ENCODE measurements around the gene DCC.

The DCC gene

DNA sequence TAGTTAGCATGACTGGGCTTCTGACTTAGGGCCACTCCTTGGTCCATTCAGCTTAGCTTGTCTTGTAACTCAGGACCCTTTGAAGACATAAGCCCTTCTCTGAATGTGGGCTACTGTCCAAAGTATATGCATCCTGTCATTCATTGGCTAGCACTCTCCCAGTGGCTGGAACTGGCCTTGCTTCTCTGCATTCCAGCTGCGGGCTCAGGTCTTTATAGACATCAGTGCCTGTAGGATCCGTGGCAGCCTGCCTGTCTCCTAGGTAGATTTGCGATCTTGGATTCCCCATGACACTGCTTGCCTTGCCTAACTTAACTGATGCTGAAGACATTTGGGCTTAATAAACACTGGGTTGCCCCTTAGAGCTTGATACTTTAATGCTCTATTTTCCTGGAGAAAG, 170.1 kb downstream of the DCC start:
- DNase-seq (ENCODE audit: low read depth in 2 of 2) = no peak

DNA sequence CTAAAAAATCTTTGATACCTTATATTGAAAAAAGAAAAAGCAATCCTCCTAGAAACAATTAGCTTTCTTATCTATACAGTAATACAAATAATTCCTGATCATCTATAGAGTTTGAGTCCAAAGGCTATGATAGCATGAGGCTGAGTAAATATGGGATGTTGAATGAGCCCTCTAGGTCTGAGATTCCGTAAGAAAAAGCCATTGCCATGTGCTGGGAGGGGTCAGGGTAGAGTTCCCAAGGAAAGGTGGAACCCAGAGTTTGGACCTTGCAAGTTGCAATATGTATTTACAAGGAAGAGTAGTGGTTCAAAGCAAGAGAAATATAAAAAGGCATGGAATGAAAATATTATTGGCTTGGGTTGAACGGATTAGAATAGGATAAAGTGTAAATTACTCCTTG, 178.1 kb downstream of the DCC start:
- DNase-seq (ENCODE audit: low read depth in 2 of 2) = no peak

DNA sequence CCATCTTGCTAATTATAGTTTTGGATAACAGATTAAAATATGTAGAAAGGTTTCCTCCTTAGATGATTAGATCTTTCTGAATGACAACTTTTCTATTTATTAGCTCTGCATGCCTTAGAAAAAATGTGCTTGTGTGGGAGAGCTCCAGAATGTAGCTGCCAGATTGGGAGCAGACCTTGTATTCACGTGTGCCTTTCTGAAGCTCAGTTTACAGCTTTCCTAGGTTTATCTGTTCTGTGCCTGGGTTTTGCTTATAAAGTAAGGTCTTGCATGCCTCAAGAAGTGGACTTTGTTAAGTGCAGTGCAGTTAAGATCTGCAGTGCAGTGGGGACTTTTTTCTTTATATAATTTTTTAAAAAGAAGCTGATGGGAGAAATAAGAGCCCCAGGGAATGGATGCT, 179.0 kb downstream of the DCC start:
- DNase-seq (ENCODE audit: low read depth in 2 of 2) = no peak

GRCh38 chr18:52523566-52523965, 183.6 kb downstream of the DCC start:
- DNase-seq (ENCODE audit: low read depth in 2 of 2) = no peak

DNA sequence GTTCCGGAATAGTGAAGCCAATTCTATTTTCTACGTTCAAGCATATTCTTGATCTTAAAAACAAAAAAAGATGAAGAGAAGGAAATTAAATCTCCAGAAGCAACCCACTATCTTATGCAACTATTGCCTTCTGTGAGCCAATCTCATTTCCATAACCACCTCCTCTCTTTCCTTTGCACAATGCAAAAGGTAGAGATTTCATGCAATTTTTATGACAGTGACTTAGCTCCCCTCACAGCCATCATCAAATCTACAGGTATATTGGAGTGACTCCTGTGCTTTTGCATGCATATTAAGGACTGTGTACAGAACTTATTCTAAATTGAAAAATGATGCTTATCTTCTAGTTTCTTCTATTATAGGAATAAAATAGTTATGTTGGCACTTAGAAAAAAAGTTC, 191.8 kb downstream of the DCC start:
- DNase-seq (ENCODE audit: low read depth in 2 of 2) = no peak

GRCh38 chr18:52536039-52536438, 196.0 kb downstream of the DCC start:
- DNase-seq (ENCODE audit: low read depth in 2 of 2) = no peak

GRCh38 chr18:52537261-52537660, 197.3 kb downstream of the DCC start:
- no peak for DNase-seq (ENCODE audit: low read depth in 2 of 2)

DNA sequence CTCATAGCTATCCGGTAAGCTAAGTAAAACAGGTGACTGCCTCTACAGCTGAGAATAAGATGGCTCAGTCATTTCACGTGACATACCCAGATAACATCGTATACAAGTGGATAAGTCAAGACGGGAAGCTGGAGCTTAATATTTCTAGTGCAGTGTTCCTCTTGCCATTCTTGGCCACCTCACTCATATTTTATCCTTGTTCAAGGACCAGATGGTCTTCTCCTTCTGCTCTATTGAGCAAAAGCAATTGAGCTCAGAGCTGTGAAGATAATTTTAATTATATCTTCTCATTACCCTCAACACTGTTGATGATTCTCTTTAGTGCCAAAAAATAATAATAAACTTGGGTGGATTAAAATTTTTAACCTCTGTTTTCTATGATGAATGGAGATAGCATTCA, 201.1 kb downstream of the DCC start:
- DNase-seq (ENCODE audit: low read depth in 2 of 2) = no peak

DNA sequence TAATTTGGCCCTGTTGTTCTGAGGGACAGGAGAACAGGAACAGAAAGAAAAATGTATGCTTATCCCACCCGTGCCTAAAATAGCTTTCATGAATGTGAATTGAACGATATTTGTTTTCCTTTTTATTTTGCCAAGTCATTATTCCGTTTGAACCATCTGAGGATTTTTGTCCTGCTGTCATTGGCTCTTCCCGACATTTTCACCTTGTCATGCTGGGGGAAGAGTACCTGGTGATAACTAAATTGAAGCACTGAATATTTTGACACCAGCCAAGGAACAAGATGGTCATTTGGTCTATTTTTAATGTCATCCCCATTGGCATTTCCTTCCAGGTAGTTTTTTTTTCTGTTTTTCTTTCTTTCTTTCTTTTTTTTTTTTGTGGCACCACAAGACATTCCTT, 204.1 kb downstream of the DCC start:
- DNase-seq (ENCODE audit: low read depth in 2 of 2) = no peak

- DNase-seq (ENCODE audit: low read depth in 2 of 2) = no peak
These were observed 206.8 kb downstream of the DCC start for GRCh38 chr18:52546686-52547346.

DNA sequence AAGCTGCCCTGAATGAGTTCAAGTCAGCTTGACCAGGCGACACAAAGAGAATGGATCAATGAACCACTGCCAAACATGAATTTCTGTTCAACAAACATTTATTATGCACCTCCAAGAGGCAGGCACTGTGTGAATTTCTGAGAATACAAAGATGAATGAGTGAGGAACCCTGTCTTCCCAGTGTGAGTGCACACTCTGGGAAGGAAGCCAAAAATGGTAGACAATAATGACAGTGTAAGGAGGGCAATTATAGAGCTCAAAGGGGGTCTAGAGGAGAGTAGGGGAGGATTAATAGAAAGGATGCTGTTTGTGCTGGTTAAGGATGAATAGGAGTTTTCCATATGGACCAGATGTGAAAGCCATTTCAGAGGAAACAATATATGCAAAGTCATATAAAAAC, 213.4 kb downstream of the DCC start:
- no peak for DNase-seq (ENCODE audit: low read depth in 2 of 2)

- DNase-seq (ENCODE audit: low read depth in 2 of 2) = no peak
These were observed 214.2 kb downstream of the DCC start for GRCh38 chr18:52554180-52554579.

DNA sequence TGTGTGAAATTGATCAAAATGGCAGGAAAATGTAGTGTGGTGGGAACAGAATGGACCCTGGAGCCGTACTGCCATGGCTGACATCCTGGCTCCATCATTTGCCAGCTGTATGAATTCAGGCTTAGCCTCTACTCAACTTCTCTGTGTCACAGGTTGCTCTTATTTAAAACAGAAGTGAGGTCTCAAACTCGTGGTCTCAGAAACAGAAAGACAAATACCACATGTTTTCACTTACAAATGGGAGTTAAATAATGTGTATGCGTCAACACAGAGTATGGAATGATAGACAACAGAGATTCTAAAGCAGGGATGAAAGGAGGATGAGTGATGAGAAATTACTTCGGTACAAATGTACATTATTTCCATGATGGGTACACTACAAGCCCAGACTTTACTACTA, 227.4 kb downstream of the DCC start:
- DNase-seq (ENCODE audit: low read depth in 2 of 2) = no peak

- DNase-seq (ENCODE audit: low read depth in 2 of 2) = no peak
These were observed 229.5 kb downstream of the DCC start for GRCh38 chr18:52569492-52569891.

DNA sequence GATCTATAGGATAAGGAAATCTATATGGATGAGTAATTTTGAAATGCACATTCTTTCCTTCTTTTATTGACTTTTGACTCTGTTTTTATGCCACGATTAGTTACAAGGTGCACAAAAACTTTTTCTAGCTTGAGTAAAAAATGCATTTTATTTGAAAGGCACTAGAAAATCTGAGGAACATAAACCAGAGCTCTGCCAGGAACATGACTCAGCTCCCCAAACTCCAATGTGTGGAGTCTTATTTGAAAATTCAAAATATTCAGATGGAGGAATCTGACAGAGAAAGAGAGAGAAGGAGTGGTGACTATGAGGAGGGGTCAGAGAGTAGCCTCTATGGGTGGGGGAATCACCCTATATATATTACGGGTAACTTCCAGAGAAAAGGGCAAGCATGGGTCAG, 231.0 kb downstream of the DCC start:
- no peak for DNase-seq (ENCODE audit: low read depth in 2 of 2)

DNA sequence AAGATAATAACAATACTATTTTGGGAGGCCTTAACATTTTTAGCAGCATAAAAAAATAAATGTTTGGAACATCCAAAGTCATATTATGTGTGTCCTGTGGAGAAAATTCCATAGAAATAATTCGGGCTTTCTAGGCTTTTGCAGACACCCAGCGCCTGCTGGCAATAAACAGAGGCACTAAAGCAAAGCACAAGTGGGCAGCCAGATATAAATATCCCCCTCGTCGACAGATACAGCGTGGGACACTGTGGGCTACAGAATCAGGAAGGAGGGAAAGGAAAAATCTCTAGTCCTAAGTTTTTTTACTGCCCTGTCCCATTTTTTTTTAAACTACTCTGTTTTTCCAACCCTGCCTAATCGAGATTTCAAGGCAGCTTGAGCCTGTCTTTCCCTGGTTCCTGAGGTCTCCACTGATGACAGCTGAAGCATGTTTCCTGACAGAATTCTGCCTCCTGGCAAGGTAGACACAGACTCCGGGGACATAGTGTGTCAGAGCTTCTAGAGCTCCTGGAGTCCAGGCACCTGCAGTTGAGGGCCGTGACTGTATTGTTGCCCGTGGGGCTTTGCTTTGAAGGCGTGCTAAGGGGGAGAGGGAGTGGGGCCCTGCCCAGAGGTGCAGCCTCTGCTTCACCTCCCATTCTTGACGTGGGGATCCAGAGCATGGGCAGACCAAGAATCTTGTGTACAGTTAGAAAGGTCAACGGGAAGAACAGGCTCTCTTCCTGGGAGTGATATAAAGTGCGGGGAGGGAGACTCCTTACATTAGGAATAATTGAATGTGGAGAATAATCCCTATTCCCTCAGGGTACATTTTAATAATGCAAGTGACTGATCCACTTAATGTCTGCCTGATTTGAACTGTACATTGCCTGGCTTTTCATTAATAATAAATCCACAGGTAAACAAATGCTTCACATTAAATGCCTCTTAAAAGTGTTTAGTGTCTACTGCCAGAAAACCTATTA, 232.3 kb downstream of the DCC start:
- DNase-seq (ENCODE audit: low read depth in 2 of 2) = no peak

GRCh38 chr18:52577795-52578194, 237.8 kb downstream of the DCC start:
- no peak for DNase-seq (ENCODE audit: low read depth in 2 of 2)

DNA sequence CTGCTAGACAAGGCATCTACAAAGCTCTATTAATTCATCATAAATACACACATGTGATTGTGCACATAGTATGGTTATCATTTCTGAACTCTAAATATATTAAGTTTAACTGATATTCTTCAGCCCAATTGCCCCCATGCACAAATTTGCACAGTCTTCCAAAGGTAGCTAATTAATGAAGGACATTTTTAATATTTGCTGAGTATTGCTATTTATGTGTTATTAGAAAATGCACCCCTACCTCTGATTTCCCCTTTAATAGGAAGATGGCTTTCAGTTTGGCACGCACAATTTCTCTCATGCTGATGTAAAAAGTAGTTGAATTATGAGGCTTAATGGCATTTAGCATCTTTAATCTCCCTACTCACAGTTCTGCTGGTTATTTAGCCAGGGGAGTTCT, 242.1 kb downstream of the DCC start:
- no peak for DNase-seq (ENCODE audit: low read depth in 2 of 2)

GRCh38 chr18:52582516-52582915, 242.5 kb downstream of the DCC start:
- DNase-seq (ENCODE audit: low read depth in 2 of 2) = no peak

GRCh38 chr18:52588931-52589330, 248.9 kb downstream of the DCC start:
- no peak for DNase-seq (ENCODE audit: low read depth in 2 of 2)

- DNase-seq (ENCODE audit: low read depth in 2 of 2) = no peak
These were observed 256.9 kb downstream of the DCC start for GRCh38 chr18:52596748-52597435.

DNA sequence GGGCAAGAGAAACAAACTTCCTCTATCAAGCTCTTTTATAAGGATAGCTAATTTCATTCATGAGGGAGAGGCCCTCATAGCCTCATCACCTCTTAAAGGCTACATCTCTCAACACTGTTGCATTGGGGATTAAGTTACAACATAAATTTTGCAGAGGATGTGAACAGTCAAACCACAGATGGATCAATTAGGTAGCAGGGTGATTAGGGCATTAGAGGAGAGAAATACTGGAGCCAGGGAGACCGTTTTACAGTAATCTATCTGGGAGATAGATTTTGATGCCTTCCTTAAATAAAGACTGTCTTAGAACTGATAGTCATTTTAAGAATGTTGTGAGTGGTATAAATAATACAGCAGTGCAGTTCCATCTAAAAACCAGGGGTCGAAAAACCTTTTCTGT, 258.9 kb downstream of the DCC start:
- DNase-seq (ENCODE audit: low read depth in 2 of 2) = no peak

DNA sequence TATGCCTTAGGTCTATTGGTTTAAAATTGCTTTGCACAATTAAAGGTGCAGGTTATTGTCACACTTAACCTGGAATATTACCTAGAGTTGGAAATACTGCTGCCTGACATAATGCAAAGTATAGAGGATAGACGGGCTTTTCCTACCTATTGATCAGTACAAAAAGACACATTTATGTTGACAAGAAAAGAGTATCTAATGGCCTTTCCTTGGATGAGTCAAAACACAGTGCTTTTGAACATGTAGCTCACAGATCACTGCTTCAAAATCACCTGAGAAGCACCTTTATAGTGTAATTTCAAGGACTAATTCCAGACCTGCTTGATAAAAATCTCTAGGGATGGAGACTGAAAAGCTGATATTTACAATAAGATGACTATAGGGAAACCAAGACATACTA, 262.8 kb downstream of the DCC start:
- no peak for DNase-seq (ENCODE audit: low read depth in 2 of 2)

Data from stimulated activated CD4-positive, alpha-beta T cell treated with anti-CD3 and anti-CD28 coated beads, Interleukin-1b, Interleukin-23, amount 100 ng/mL, for 1 hour (primary cell).